Hair follicle dermal papilla cell (primary cell): ENCODE measurements around the gene ARHGAP24. TPM values are rescaled to one million over a fixed set of nuclear protein-coding genes. Genes with fewer than 3 reads are reported as not detected.

Source experiments
- small RNA-seq: library from RNA; depleted of rRNA; stranded (forward); fragments of <200 nt; gene quantifications from one replicate; pipeline ENCODE3, GENCODE V24; 2012
- total RNA-seq: library from RNA; depleted of rRNA; stranded (reverse); fragments of >200 nt; gene quantifications from 2 replicates; pipeline ENCODE4 v1.2.3, GENCODE V29; 2012

Gene ARHGAP24
- 147 and 148 TPM in 2 replicates for total RNA-seq

DNA sequence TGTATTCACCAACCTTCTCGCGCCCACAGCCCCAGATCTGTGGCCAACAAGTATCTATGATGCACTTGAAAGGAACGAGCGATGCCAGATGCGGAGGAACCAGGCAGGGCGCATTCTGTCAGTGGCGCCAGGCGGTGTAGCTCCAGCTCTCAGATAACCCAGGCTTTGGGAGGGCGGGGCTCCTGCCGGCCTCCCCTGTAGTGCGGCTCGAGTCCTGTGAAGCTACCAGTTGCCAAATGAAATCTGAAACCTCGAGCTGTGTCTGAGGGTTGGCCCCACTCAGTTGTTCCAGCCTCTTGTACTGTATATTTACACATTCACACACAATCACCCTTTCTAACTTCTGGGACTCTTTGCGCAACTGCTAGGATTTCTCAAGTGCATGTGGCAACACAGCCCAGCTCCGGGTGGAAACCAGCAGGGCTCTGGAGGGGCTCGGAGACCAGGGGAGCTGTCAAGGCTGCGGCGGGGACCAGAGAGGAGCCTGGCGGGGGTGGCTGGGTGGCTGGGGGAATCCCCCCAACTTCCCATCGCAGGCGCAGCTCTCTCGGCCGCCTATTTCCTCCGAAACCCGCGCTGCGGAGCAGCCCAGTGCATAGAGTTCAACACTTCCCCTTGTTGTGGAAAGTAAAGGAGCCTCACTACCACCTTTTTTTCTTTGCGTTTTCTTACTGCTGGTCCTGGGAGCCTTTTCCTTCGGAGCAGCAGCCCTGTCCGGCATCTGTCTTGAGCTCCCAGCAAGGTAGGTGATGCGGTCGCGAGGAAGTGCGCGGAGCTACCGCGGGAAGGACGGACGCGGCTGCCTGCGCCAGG lies at the start of gene ARHGAP24:
Gene ARHGAP24, plus strand, starts transcription at position 333 of the 813 bp plus-strand sequence.

Small RNAs within 50 kb of the gene (small RNA-seq; reads per million reads assigned to genes)
- gene MIR4451 = not detected
